A673 (cell line): ENCODE results near the gene HNF1A.

Source experiments
- CTCF ChIP-seq: fragments of 300-800, 200-600 bp; sonication (generic); conservative IDR thresholded peaks from 2 replicates; pipeline ENCODE4 v1.5.1; 2017; ENCODE audit warnings: low read depth, mild to moderate bottlenecking, antibody characterized with exemption, low read length, moderate library complexity, mixed read lengths
- EZH2 ChIP-seq: fragments of 200-600 bp; sonication (generic); IDR thresholded peaks from 2 replicates; pipeline ENCODE4 v1.6.1; 2017; ENCODE audit warnings: borderline replicate concordance, low read depth, mild to moderate bottlenecking, mixed read lengths, antibody characterized with exemption, low read length; ENCODE audit not compliant: poor library complexity, severe bottlenecking

- no peak for TF ChIP-seq CTCF
- TF ChIP-seq EZH2, result no peak
These were observed 38.8 kb upstream of the HNF1A start for GRCh38 chr12:120939523-120939922.
